GM04504 (cell line): ENCODE data around the gene MYLK4.
"Not testable (repeated sequence)": the region's sequence is repeated elsewhere in the genome, so short reads cannot be mapped to it uniquely, and the experiment has no call there.

Experiments used
- DNase-seq: peaks from one replicate; pipeline ENCODE4 v3.0.0-alpha.2; 2012; ENCODE audit warnings: low read depth

MYLK4 gene

DNA sequence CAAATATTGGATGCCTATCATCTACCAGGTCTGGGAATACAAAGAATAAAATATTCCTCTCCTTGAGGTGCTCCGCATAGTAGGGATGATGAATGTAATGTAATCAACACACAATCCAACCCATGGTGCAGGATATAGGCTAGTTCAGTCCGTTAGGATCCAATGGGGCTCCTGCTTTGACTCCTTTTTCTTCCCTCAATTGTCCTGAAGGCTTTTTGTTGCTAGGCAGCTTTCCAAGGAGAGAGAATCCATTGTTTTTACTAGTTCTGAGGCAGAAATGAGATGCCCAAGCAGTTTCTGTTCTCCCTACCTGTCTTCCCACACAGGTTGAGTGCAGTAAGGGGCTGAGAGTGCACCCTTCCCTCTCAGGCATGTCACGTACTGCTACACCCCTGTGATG, 26.5 kb upstream of the MYLK4 start:
- no peak for DNase-seq

DNA sequence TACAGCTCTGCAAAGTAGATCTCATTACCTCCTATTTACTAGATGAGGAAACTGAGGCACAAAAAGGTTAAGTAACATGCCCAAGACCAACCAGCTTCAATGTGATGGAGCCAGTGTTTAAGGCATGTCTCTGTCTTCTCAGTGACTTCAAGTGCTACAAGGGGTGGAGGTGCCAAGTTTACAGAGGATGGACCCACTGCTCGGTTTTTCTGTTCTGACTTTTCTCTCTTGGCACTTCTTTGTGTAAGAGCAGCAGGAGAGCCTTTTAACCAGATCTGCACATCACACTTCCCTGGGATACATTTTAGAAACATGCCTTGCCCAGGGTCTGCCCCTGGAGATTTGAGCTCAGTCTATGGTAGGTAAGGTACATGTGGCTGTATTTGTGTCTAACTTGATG, 24.3 kb upstream of the MYLK4 start:
- DNase-seq, result no peak

DNA sequence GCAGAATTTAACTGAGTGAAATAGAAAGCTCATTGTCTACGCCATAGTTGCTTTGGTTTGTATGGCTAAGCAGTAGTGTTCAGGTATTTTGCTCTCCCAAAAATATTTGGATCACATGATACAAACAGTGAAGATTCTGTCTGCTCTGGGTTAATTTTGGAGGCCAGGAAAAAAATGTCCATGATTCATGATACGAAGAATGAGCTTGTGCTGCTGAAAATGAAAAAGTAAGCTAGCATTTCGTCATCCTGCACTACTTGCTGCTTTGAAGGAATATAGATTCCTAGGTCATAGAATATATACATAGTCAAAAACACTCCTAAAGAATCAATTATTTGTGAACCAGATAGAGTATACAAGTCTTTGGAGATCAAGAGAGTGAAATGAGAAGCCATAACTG, 22.7 kb upstream of the MYLK4 start:
- no peak for DNase-seq

DNA sequence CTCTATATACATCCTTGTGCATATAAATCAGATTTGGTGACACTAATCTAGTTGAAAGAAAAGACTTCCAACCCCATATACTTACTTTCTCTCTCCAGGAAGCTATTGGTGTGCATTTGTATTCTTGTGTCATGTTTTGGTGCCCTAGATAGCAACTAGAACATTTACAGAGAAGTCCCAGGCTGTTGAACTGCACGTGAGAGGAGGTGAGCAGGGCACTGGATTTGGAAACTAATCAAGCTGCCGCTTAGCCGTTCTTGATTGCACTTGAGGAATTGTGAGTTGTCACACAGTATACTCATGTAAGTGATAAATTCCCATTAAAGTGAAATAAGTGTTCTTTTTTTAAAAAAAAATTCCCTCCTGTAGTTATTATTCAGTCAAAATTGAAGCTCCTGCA, 22.1 kb upstream of the MYLK4 start:
- no peak for DNase-seq

DNA sequence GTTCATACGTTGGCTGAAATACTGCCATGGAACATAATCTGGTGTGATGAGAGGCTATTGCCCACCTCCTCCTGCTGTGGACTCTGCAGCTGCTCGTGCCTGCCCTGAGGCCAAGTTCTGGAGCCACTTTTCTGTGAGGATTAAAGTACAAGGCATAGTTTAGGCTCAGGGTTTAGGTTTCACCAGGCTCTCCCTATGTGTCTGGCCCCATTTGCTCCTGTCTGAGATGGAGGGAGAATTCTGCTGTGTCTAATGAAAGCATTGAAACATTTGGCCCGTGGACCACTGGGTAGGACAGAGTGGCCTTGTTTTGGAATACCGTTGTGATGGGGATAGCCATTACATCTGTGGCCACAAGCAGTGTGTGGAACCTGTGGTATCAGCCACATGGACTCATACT, 20.4 kb upstream of the MYLK4 start:
- no peak for DNase-seq

DNA sequence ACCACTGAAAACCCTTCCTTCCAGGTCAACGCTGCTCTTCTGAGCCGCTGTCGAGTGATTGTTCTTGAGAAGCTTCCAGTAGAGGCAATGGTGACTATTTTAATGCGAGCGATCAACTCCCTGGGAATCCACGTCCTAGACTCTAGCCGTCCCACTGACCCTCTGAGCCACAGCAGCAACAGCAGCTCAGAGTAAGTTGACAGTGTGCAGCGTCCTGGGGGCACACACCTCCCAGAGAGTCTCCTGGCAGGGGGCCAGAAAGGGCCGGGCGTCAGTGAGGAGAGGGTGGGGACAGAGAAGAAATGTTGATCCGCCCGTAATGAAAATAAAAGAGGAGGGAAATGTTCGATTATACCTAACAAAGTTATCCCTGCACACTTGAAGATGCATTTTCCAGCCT, 19.4 kb upstream of the MYLK4 start:
- no peak for DNase-seq

DNA sequence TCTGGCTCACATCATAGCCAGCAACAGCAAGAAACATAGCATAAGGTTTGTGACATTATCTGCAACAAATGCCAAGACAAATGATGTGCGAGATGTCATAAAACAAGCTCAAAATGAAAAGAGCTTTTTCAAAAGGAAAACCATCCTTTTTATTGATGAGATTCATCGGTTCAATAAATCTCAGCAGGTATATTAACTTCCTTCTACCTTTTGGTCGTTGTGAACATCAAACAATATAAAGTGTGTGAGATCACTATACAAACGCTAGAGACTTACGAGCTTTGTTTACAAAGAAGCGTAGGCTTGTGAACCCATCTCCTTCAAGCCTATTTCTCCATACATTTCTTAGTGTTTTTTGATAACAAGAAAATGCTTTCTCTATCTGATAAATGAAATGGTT, 18.0 kb upstream of the MYLK4 start:
- DNase-seq, result no peak

DNA sequence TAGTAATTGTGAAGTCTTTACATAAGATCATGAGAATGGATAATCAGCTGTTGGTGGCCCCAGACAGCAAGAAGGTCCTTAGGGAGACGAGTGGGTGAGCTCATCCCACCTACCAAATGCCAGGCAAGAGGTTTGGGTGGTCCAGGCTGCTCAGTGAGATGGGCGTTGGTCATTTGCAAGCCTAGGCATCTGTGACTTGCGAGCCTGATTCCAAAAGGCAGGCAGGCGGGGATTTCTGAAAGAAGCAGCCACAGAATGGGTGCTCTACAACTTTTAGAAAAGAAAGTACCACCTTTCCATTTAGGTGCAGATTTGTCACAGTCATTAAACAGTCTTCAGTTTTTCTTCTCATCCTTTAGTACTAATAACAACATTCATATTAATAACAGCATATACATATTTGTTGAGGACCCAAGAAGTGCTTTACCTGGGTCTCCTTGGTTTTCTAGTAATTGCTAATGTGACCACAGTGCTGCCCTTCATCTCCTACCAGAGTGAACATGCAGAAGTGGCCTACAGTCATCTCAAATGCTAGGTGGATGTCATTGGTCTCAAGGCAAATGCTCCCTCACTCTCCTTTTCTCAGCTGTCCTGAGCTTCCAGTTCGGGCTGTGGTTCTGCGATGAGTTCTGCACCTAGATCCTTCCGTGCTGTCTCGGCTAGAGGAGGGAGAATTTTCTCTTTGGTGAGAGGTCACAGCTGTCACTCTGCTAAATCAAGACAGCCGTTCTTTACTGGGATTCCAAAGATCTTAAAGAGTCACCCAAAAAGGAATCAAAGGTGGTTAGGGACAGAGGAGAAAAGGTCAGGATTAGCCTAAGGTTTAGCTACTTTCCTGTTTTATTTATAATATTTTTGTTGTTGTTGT, 17.2 kb upstream of the MYLK4 start:
- no peak for DNase-seq

DNA sequence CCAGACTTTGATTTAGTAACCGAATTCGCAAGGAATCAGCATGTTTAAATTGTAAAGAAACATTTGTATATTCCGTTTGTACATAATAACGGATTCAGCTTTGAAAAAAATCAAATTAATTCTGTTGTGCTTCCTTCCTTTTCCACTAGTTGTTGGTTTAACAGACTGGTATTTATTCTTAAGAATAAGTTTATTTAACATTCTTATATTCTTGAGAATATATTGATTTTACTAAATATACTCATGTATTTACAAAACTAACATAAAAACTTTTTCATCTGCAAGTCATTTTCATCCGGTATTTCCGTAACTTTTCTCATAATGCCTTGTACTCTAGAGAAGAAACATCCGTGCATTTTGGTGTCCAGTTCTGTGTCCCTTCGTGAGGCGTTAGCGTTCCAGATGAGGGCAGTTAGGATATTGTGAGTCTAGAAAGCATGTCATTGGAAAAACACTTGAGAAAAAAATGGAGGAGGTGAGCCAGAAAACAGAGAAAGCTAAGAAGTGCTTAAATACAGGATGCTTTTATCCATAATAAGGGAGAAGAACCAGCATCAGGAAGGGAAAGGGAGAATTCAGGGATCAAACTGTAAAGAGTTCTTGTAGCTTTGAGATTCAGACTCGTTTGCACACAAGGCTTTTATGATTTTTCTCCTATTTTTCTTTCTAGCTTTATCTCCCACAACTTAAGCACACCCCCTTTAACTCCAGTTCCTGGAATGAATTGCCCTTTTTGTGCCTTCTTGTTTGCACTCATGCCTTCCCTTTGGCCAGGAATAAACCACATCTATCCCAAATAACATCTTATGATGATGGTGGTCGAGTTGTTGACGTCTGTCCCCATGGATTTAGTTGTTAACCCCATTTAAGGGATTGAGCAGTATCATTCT, 16.3 kb upstream of the MYLK4 start:
- no peak for DNase-seq

DNA sequence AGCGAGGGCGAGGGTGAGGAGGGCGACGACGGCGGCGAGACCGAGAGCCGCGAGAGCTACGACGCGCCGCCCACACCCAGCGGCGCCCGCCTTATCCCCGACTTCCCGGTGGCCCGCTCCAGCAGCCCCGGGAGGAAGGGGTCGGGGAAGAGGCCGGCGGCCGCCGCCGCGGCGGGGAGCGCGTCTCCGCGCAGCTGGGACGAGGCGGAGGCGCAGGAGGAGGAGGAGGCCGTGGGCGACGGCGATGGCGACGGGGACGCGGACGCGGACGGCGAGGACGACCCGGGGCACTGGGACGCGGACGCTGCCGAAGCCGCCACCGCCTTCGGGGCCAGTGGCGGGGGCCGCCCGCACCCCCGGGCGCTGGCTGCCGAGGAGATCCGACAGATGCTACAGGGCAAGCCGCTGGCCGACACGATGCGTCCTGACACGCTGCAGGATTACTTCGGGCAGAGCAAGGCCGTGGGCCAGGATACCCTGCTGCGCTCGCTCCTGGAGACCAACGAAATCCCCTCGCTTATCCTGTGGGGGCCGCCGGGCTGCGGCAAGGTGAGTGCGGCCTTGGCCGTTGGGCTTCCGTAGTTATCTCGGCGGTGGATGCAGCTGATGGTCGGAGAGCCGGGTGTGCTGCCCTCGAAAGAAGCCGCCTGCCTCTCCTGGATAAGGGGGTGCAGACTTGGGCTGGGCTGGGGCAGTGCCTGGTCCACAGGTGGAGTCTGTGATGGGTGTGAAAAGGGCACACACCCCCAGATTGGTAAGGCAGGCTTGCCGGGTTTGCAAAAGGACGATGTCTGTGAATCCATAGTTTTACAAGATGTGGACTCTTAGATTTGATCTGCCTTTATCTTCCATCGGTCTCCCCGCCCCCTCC, 15.4 kb upstream of the MYLK4 start:
- DNase-seq, result no peak

DNA sequence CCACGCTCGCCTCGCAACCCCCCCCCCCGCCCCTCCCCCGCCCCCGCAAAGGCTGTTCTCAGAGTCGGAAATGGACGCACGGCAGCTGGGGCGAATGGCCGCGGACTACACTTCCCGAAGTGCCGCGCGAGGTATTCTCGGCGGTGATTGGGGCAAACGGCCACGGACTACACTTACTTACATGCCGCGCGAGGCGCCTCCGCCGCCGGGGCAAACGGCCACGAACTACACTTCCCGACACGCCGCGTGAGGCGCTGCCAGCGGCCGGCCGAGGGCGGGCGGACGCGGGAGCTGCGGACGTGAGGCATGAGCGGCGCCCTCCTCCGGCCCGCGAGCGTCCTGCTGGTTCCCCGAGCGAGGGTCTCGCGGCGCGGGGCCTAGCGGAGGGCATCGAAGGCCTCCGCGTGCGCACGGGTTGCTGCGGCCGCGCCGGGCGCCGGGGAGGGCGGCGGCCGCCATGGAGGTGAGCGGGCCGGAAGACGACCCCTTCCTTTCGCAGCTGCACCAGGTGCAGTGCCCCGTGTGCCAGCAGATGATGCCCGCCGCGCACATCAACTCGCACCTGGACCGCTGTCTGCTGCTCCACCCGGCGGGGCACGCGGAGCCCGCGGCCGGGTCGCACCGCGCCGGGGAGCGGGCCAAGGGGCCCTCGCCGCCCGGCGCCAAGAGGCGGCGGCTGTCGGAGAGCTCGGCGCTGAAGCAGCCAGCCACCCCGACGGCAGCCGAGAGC, 14.6 kb upstream of the MYLK4 start, which contains the start of gene WRNIP1:
WRNIP1 (plus strand) TSS at position 228 of the 730 bp plus-strand sequence; CDS start at position 458, 230 bp downstream.
- peak; percentile 99 for DNase-seq

DNA sequence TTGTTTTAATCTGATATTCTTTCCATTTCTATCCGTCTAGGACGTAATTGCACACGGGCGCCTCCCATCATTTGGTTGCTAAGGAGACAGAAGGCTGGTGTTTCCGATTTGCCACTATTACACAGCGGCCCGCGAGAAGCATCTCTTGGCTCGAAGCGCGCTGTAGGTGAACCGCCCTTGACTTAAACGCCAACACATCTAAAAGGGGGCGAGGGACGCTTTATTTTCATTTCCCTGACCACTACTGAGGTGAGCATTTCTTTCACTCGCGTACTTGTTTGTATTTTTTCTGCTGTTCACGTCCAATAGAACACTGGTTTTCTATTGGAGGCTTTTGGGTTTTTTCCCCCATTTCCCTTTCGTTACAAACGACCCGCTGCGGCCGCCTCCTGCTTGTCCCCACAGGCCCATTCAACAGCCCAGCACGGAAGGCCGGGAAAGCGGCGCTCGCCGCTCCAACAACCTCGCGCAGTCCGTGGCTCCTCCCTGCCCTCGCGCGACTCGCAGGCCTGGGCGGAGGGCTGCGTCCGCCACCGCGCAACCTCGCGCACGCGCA, 14.0 kb upstream of the MYLK4 start:
- DNase-seq, result no peak

DNA sequence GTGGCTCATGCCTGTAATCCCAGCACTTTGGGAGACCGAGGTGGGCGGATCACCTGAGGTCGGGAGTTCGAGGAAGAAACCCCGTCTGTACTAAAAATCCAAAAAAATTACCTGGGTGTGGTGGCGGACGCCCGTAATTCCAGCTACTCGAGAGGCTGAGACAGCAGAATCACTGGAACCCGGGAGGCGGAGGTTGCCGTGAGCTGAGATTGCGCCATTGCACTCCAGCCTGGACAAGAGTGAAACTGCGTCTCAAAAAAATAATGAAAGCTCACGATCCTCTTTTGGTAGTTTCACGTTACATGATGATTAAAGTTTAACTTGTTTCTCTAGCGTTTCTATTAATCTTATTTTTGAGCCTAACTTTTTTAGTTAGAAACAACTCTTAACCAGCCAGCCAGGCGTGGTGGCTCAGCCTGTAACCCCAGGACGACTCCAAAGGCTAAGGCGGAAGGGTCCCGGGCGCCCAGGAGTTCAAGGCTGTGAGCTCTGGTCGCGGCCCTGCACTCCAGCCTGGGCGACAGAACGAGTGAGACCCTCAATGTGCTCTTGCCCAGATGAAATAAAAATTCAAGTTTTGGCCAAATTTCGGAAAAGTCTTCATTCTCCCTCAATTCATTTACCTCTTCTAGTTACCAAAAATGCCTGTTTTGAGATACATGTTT, 13.3 kb upstream of the MYLK4 start:
- no peak for DNase-seq

DNA sequence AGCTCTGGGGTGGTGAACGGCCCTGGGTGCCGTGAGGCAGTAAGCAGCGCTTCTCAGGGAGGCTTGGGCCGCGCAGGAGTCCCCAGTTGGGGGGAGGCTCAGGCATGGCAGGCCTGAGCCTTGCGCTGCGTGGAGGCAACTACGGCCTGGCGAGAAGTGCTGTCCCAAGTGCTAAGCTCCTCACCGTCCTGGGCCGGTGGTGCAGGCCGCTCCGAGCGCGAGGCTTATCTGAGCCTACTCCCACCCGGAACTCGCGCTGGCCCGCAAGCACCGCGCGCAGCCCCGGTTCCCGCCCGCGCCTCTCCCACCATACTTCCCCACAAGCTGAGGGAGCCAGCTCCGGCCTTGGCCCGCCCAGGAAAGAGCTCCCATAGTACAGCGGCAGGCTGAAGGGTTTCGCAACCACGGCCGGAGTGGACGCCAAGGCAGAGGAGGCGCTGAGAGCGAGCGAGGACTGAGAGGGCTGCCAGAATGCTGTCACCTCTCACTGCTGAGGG, 12.7 kb upstream of the MYLK4 start:
- no peak for DNase-seq

DNA sequence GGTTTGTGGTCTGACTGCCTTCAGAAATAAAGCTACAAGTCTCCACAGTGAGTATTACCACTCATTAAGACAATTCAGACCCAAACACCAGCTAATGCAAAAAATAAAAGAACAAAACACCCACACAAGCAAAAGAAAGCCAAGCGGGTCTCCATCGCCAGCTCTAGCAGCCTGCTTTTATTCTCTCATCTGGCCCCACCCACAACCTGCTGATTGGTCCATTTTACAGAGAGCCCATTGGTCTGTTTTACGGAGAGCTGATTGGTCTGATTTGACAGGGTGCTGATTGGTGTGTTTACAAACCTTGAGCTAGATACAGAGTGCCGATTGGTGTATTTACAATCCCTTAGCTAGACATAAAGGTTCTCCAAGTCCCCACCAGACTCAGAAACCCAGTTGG, 12.1 kb upstream of the MYLK4 start:
- not testable (repeated sequence) for DNase-seq

DNA sequence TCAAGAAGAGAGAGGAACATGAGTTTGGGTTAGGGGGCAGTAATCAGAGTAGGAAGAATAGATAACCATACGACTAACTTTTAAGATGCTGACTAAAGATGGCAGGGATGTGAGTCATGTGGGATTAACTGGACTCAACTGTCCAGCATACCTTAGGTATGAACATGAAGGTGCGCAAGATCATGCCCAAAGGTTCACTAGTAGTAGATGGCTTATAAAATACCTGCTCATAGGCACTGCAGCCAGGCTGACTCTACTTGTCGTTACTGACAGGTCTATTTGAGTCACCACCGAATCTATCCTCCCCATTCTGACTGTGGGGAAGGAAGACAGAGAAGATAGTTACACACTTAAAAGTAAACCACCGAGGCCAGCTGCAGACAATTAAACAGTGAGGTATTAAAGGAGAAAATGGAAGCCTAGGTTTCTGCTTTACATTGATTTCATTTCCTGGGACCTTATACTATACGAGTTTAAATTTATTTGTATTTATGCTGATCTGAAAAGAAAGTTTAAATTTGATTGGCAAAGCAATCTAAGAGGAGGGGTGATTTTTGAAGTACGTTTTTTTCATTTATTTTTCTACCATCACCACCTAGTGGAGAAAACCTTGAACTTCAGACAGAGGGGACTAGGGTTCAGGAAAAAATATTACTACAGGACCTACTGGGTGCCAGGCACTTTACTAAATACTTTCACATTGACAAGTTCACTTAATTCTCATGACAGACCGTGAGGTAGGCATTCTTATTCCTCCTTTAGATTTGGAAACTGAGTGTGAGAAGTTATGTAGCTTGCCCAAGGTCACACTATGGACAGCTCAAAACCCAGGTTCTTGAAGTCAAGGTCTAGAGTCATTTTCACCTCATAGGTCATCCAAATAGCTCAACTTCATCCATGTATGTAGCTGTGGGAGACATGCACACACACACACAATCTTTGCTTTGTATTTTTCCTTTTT, 10.4 kb upstream of the MYLK4 start:
- no peak for DNase-seq

DNA sequence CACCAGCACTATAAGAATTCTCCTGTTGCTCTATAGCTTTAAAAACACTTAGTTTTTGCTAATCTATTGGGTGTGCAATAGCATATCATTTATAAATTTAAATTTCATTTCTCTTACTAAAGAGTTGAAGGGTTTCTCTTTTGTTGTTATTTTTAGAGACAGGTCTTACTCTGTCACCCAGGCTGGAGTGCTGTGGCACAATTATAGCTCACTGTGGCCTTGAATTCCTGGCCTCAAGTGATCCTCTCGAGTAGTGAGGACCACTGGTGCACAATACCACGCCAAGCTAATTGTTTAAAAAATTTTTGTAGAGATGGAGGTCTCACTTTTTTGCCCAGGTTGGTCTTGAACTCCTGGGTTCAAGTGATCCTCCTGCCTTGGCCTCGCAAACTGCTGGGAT, 8.3 kb upstream of the MYLK4 start:
- no peak for DNase-seq

DNA sequence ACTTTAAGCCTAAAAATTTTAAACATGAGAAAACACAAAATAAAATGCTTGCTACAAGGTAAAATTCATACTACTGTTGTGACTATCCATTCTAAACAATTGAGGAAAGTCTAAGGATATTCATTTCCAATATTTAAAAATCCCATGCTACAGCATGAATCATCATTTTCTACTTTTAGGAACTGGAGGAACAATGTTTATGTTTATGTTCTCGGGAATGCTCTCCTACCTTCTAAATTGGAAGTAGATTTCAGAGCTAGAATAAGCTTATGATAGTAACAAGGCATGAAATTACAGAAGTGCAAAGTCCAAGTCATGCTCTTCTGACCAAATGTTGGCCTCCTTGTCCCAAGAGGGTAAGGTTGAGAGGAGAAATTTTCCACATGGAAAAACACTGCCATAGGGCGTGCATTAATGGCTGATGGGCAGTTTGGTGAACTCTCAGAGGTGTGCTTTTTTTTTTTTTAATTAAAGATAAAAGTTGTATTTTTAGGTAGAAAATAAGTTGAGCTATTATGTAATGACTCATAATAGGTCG, 6.0 kb upstream of the MYLK4 start:
- no peak for DNase-seq

DNA sequence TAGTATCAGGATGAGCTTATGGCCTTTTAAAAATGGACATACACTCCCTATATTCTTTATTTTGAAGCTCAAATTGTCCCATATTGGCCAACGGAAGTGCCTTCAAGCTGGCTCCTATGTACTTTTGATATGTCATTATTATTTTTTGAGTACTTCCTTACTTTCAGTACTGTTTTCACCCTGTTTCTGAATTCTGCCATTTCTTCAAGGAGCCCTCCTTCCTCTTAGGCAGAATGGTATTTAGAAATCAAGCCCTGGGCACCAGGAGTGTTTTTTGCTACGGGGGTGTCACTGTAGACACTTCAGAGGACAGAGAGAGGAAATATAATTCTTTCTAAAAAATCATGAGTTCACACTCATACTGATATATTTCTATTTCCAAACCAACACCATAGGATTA, 5.5 kb upstream of the MYLK4 start:
- DNase-seq, result no peak
